K562 (cell line): ENCODE measurements around the gene PTGR1. TPM values are rescaled to one million over a fixed set of nuclear protein-coding genes. Genes with fewer than 3 reads are reported as not detected.

Source experiments
- ATAC-seq: fragments of 200-7000 bp; cut with Tn5 transposase; 3 replicates; pipeline ENCODE4 v1.9.1; 2020; ENCODE audit warnings: moderate library complexity
- BruUV-seq: library from RNA; stranded (reverse); fragments of 400-500 nt; replicated peaks from 2 replicates; lab custom pipeline; 2021; lab: Mats Ljungman, UMichigan
- CTCF ChIA-PET: fragments of 300-600 bp; formaldehyde crosslinking; extraction: SDS; loops from one replicate; lab custom pipeline; 2021; ENCODE audit warnings: low intra/inter-chr PET ratio; lab: Yijun Ruan, JAX
- POLR2A ChIA-PET: fragments of 300-600, 350-650 bp; sonication (Branson Sonifier 250); formaldehyde crosslinking; extraction: SDS; loops from one replicate; lab custom pipeline; 2021; ENCODE audit warnings: antibody characterized with exemption, inconsistent platforms; lab: Yijun Ruan, JAX
- DNase-seq, 4 experiments: peaks; one replicate each; pipeline versions ENCODE4 v3.0.0 to v3.0.0-alpha.2; 2011 to 2018; ENCODE audit warnings: low spot score in 3 of 4, mixed read lengths in 3 of 4; ENCODE audit errors: extremely low read depth in 1 of 4
- FAIRE-seq: peaks from 2 replicates; lab custom pipeline; 2011; peaks lifted over from hg19 to GRCh38; lab: Jason Lieb, UNC
- H2AFZ ChIP-seq: 2 replicates; pipeline ENCODE4 v1.6.0; 2011; ENCODE audit warnings: low read depth, low read length, control low read depth, inconsistent platforms
- H3K27ac ChIP-seq: fragments of 200-600 bp; 3 replicates; pipeline ENCODE4 v1.8.0; 2011; ENCODE audit warnings: low read depth, mild to moderate bottlenecking, control low read depth, inconsistent platforms, low read length, moderate library complexity, mixed read lengths; ENCODE audit errors: extremely low read depth
- H3K27me3 ChIP-seq, 2 experiments: fragments of 300-600 bp in 1 of 2; 2 replicates in 1 of 2; 3 replicates in 1 of 2; pipeline versions ENCODE4 v1.6.0 to v1.8.0; 2011; ENCODE audit warnings: inconsistent platforms in 2 of 2, low read length in 2 of 2, mild to moderate bottlenecking in 1 of 2, mixed read lengths in 1 of 2, moderate library complexity in 1 of 2; ENCODE audit not compliant: control insufficient read depth in 2 of 2, insufficient read depth in 2 of 2
- H3K36me3 ChIP-seq: fragments of 300-600 bp; 3 replicates; pipeline ENCODE4 v1.8.0; 2011; ENCODE audit warnings: mild to moderate bottlenecking, low read length, inconsistent platforms; ENCODE audit not compliant: control insufficient read depth, insufficient read depth
- H3K4me1 ChIP-seq, 2 experiments: fragments of 200-600 bp in 1 of 2; replicated peaks in 1 of 2; 2 replicates in 1 of 2; 3 replicates in 1 of 2; pipeline versions ENCODE4 v1.5.1 to v1.8.0; 2011; ENCODE audit warnings: inconsistent platforms in 2 of 2, low read length in 2 of 2, mild to moderate bottlenecking in 1 of 2, mixed read lengths in 1 of 2, moderate library complexity in 1 of 2; ENCODE audit not compliant: control insufficient read depth in 2 of 2, insufficient read depth in 2 of 2
- H3K4me2 ChIP-seq: 2 replicates; pipeline ENCODE4 v1.6.1; 2011; ENCODE audit warnings: low read length, control low read depth, inconsistent platforms, mixed read lengths; ENCODE audit not compliant: insufficient read depth
- H3K4me3 ChIP-seq: fragments of 200-600 bp; sonication (generic), shearing (Covaris generic); 2 replicates; pipeline ENCODE4 v1.5.1; 2016; ENCODE audit warnings: control low read depth, inconsistent platforms
- H3K79me2 ChIP-seq: fragments of 200-600 bp; 3 replicates; pipeline ENCODE4 v1.8.0; 2011; ENCODE audit warnings: low read length, inconsistent platforms; ENCODE audit not compliant: control insufficient read depth, insufficient read depth
- H3K9ac ChIP-seq, 2 experiments: 2 replicates each; pipeline versions ENCODE4 v1.6.0 to v1.6.1; 2011; ENCODE audit warnings: low read depth in 2 of 2, low read length in 2 of 2, control low read depth in 1 of 2, inconsistent platforms in 1 of 2, mild to moderate bottlenecking in 1 of 2, mixed read lengths in 1 of 2; ENCODE audit not compliant: insufficient read depth in 1 of 2
- H3K9me1 ChIP-seq: one replicate; pipeline ENCODE4 v1.6.0; 2011; ENCODE audit warnings: inconsistent platforms, mild to moderate bottlenecking, low read length, moderate library complexity; ENCODE audit not compliant: control insufficient read depth, insufficient read depth
- H3K9me3 ChIP-seq: replicated peaks from 2 replicates; pipeline ENCODE4 v1.5.1; 2011; ENCODE audit warnings: low read depth, low read length, inconsistent platforms; ENCODE audit not compliant: control insufficient read depth, insufficient read depth
- H4K20me1 ChIP-seq: replicated peaks from 2 replicates; pipeline ENCODE4 v1.6.1; 2011; ENCODE audit warnings: low read length, inconsistent platforms, mixed read lengths; ENCODE audit not compliant: control insufficient read depth, insufficient read depth
- CXXC5 ChIP-seq: fragments of 250-450 bp; sonication (Bioruptor Pico); IDR thresholded peaks from 2 replicates; pipeline ENCODE4 v1.8.0; 2022; ENCODE audit warnings: inconsistent platforms, mild to moderate bottlenecking, moderate library complexity
- ETV6 ChIP-seq, 3 experiments: fragments of 150-350 bp in 1 of 3; sonication (generic) in 1 of 3; formaldehyde crosslinking in 1 of 3; IDR thresholded peaks; 2 replicates each; pipeline versions ENCODE4 v1.6.1 to v1.8.0; 2014 to 2022; ENCODE audit warnings: borderline replicate concordance in 2 of 3, low read depth in 2 of 3, antibody characterized with exemption in 1 of 3, low read length in 1 of 3, mild to moderate bottlenecking in 1 of 3, missing genetic modification reagents in 1 of 3
- HOMEZ ChIP-seq: fragments of 250-450 bp; sonication (Bioruptor Pico); IDR thresholded peaks from 2 replicates; pipeline ENCODE4 v1.4.0; 2020; ENCODE audit warnings: mild to moderate bottlenecking, moderate library complexity
- RBM34 ChIP-seq: fragments of 200-400 bp; formaldehyde crosslinking; IDR thresholded peaks from 2 replicates; pipeline ENCODE4 v1.6.1; 2018; ENCODE audit warnings: low read length, borderline replicate concordance; ENCODE audit not compliant: insufficient read depth
- RBM39 ChIP-seq: fragments of 200-400 bp; formaldehyde crosslinking; optimal IDR thresholded peaks from 2 replicates; pipeline ENCODE3; 2018; ENCODE audit warnings: low read depth, low read length
- RNF219 ChIP-seq: fragments of 250-450 bp; sonication (Bioruptor Pico); IDR thresholded peaks from 2 replicates; pipeline ENCODE4 v1.5.0; 2022; ENCODE audit warnings: mild to moderate bottlenecking
- SAFB2 ChIP-seq: fragments of 200-400 bp; formaldehyde crosslinking; IDR thresholded peaks from 2 replicates; pipeline ENCODE4 v1.6.1; 2018; ENCODE audit warnings: borderline replicate concordance, low read length, low read depth, moderate library complexity; ENCODE audit not compliant: severe bottlenecking
- SRF ChIP-seq, 2 experiments: fragments of 250-450, 450-650 bp in 1 of 2; sonication (Bioruptor Pico) in 1 of 2; sonication (generic) in 1 of 2; formaldehyde crosslinking; IDR thresholded peaks; 2 replicates each; pipeline versions ENCODE4 v1.5.0 to v1.5.1; 2020 to 2022; ENCODE audit warnings: mild to moderate bottlenecking in 1 of 2, missing genetic modification reagents in 1 of 2
- ZKSCAN3 ChIP-seq: fragments of 250-450 bp; sonication (Bioruptor Pico); IDR thresholded peaks from 2 replicates; pipeline ENCODE4 v1.4.0; 2020
- ZNF140 ChIP-seq: fragments of 250-450 bp; sonication (Bioruptor Pico); IDR thresholded peaks from 2 replicates; pipeline ENCODE4 v1.8.0; 2021; ENCODE audit warnings: moderate library complexity, mild to moderate bottlenecking, inconsistent platforms
- ZNF507 ChIP-seq: conservative IDR thresholded peaks from 2 replicates; pipeline ENCODE4 v1.6.1; 2017; ENCODE audit warnings: missing genetic modification characterization, missing compliant biosample characterization
- WGBS: fragments of 100-300 bp; shearing (Covaris generic); methylation state at CpG from one replicate; pipeline ENCODE4 v1.1.6; 2016; ENCODE audit warnings: low coverage, mixed read lengths; ENCODE audit not compliant: insufficient coverage; ENCODE audit errors: missing lambda C conversion rate; 5-methylcytosine and 5-hydroxymethylcytosine counted together
- in situ Hi-C: fragments of 300-500 bp; cut with MboI; formaldehyde crosslinking; loops from 4 replicates; pipeline ENCODE4 v1.15.0; 2018; ENCODE audit warnings: inconsistent platforms, mixed read lengths
- intact Hi-C: fragments of 100-400 bp; cut with micrococcal nuclease; formaldehyde crosslinking; loops from 2 replicates; pipeline ENCODE4 v1.14.2; 2022
- polyA plus RNA-seq, 8 experiments: library from polyadenylated mRNA; depleted of rRNA in 4 of 8; stranded (reverse) in 5 of 8; unstranded in 3 of 8; fragments of >200 nt; fragmentation: Nextera tagmentation in 2 of 8; fragmentation: Illumina TruSeq in 1 of 8; extraction: Ambion mirVana in 2 of 8; extraction: Trizol in 1 of 8; gene quantifications; 2 replicates each; pipeline versions ENCODE4 v1.2.1 to v1.2.3, GENCODE V29; 2011 to 2014; ENCODE audit warnings: inconsistent platforms in 1 of 8, missing spikeins in 1 of 8
- total RNA-seq, 7 experiments: library from RNA; depleted of rRNA in 6 of 7; stranded (reverse); fragments of >200 nt in 6 of 7; fragmentation: Illumina TruSeq in 2 of 7; extraction: Trizol in 2 of 7; gene quantifications; 2 replicates each; pipeline versions ENCODE4 v1.2.1 to v1.2.3, GENCODE V29; 2011 to 2021; ENCODE audit warnings: low replicate concordance in 1 of 7

Gene PTGR1
- total and polyA plus RNA-seq, 9 of the 15 experiments (the other 6 are each of a cell fraction or from before 2014, with no cell fraction given): 0.22 TPM; not detected in 8

GRCh38 chr9:111548623-111549022 is 50.8 kb downstream of the PTGR1 start:
- no peak overlapping the region for H3K9ac ChIP-seq
- H3K27ac ChIP-seq: no peak overlapping the region
- H2AFZ ChIP-seq: no peak overlapping the region
- ChIA-PET POLR2A (no interaction called here), CTCF (no interaction called here)
- in situ Hi-C loops: no loop called here
- no peak for DNase-seq
- 0% methylated on average over 2 of the region's 2 CpGs for WGBS
- no TSS peak for BruUV-seq
- intact Hi-C loops: no loop called here
- FAIRE-seq: no peak
- no peaks in the 10 kb centered on the region for H4K20me1 ChIP-seq
- TF ChIP-seq RBM39 (no peak), RNF219 (CRISPR knock-in tag) (no peak), ZKSCAN3 (CRISPR knock-in tag) (no peak), ZNF140 (CRISPR knock-in tag) (no peak), HOMEZ (no peak), ZNF507 (tag) (no peak), ETV6 (IDR thresholded peaks at IDR 0.05; ENCODE audit: borderline replicate concordance in 1 of 2, low read depth in 2 of 2, low read length in 1 of 2) (no peak), ETV6 (CRISPR knock-in tag; IDR thresholded peaks at IDR 0.05; ENCODE audit: borderline replicate concordance) (no peak), SAFB2 (no peak), RBM34 (no peak), SRF (CRISPR knock-in tag; IDR thresholded peaks at IDR 0.05) (no peak), CXXC5 (CRISPR knock-in tag) (no peak)
- no peaks in the 10 kb centered on the region for H3K79me2 ChIP-seq
- H3K9me3 ChIP-seq: peaks cover 3% of the 10 kb centered on the region; the same call in 1 of the 2 replicates
- no peaks in the 10 kb centered on the region for H3K9me1 ChIP-seq
- H3K36me3 ChIP-seq: no peaks in the 10 kb centered on the region
- H3K4me1 ChIP-seq: no peaks in the 10 kb centered on the region
- H3K4me3 ChIP-seq: no peak overlapping the region
- H3K27me3 ChIP-seq: no peaks in the 10 kb centered on the region
- H3K4me2 ChIP-seq: no peak overlapping the region
- no peak for ATAC-seq
